ENCODE results near the gene EFCAB12. TPM values are rescaled to one million over a fixed set of nuclear protein-coding genes. Genes with fewer than 3 reads are reported as not detected.

Gene EFCAB12
- total RNA-seq, 2 donors from 2014 or later: under 0.01 to 1.3 TPM

- WGBS, 2 donors: 76 to 85% methylated on average over 13 of the region's 13 CpGs
- no peak overlapping the region for H3K27ac ChIP-seq
- DNase-seq: no peak
- no peaks in the 10 kb centered on the region for H3K4me1 ChIP-seq
- no peaks in the 10 kb centered on the region for H3K9me3 ChIP-seq
- no peak for ATAC-seq
- no peaks in the 10 kb centered on the region for H3K27me3 ChIP-seq
- no peak overlapping the region for H3K4me3 ChIP-seq
- no peaks in the 10 kb centered on the region for H3K36me3 ChIP-seq (replicated peaks in 1 of 2; ENCODE audit: insufficient read depth in 1 of 2, low read depth in 2 of 2)
- intact Hi-C loops (cut with DNase I): no loop called here
- no peak for TF ChIP-seq POLR2A (IDR thresholded peaks at IDR 0.05)
- TF ChIP-seq, protein P1, sequence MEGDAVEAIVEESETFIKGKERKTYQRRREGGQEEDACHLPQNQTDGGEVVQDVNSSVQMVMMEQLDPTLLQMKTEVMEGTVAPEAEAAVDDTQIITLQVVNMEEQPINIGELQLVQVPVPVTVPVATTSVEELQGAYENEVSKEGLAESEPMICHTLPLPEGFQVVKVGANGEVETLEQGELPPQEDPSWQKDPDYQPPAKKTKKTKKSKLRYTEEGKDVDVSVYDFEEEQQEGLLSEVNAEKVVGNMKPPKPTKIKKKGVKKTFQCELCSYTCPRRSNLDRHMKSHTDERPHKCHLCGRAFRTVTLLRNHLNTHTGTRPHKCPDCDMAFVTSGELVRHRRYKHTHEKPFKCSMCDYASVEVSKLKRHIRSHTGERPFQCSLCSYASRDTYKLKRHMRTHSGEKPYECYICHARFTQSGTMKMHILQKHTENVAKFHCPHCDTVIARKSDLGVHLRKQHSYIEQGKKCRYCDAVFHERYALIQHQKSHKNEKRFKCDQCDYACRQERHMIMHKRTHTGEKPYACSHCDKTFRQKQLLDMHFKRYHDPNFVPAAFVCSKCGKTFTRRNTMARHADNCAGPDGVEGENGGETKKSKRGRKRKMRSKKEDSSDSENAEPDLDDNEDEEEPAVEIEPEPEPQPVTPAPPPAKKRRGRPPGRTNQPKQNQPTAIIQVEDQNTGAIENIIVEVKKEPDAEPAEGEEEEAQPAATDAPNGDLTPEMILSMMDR (IDR thresholded peaks at IDR 0.05): no peak
Measured at GRCh38 chr3:129360705-129361460, 67.6 kb downstream of the EFCAB12 start.

DNA sequence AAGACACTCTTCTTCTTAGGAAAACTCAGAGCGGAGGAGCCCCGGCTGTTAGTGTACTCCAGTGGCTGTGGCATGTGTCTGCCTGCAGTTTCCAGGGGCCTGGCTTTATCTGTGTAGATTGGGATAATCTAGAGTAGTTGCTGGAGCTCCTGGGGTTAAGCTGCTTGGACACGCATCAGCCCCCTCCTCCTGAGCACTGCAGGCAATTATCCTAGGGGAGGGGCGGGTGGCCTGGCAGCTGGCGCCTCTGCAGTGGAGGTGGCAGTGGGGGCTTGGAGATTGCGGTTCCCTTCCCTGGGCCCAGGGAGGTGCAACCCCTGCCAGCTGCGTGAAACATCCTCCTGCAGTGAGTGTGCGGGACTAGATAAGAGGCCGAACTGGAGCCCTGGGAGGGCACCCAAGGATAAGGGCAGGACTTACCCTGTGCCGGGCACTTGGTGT lies 68.2 kb downstream of the EFCAB12 start:
- WGBS, 2 donors: 69 to 100% methylated on average over 1 to 6 of the region's 10 CpGs
- DNase-seq: no peak
- Histone ChIP-seq H3K36me3 (replicated peaks in 1 of 2; ENCODE audit: insufficient read depth in 1 of 2, low read depth in 2 of 2) (no peaks in the 10 kb centered on the region), H3K27me3 (no peaks in the 10 kb centered on the region), H3K4me3 (no peak overlapping the region), H3K4me1 (no peaks in the 10 kb centered on the region), H3K27ac (no peak overlapping the region), H3K9me3 (no peaks in the 10 kb centered on the region)
- no peak for ATAC-seq
- TF ChIP-seq, protein P1 (IDR thresholded peaks at IDR 0.05): no peak
- TF ChIP-seq POLR2A (IDR thresholded peaks at IDR 0.05): no peak
- intact Hi-C loops (cut with DNase I): no loop called here

- TF ChIP-seq, protein P1 (IDR thresholded peaks at IDR 0.05): no peak
- TF ChIP-seq POLR2A (IDR thresholded peaks at IDR 0.05): no peak
- Histone ChIP-seq H3K4me3 (no peak overlapping the region), H3K4me1 (no peaks in the 10 kb centered on the region), H3K27me3 (no peaks in the 10 kb centered on the region), H3K9me3 (no peaks in the 10 kb centered on the region), H3K36me3 (replicated peaks in 1 of 2; ENCODE audit: insufficient read depth in 1 of 2, low read depth in 2 of 2) (no peaks in the 10 kb centered on the region), H3K27ac (no peak overlapping the region)
- WGBS, 2 donors: 57 to 74% methylated on average over 9 to 18 of the region's 18 CpGs
- DNase-seq: no peak
- intact Hi-C loops (cut with DNase I): no loop called here
- ATAC-seq: no peak
Measured at GRCh38 chr3:129358772-129359371, 69.6 kb downstream of the EFCAB12 start.

GRCh38 chr3:129358177-129358771 lies 70.2 kb downstream of the EFCAB12 start:
- Histone ChIP-seq H3K27me3 (no peaks in the 10 kb centered on the region), H3K4me1 (no peaks in the 10 kb centered on the region), H3K27ac (no peak overlapping the region), H3K4me3 (no peak overlapping the region), H3K36me3 (replicated peaks in 1 of 2; ENCODE audit: insufficient read depth in 1 of 2, low read depth in 2 of 2) (no peaks in the 10 kb centered on the region), H3K9me3 (no peaks in the 10 kb centered on the region)
- WGBS, 2 donors: 57 to 60% methylated on average over 1 to 13 of the region's 13 CpGs
- TF ChIP-seq POLR2A (IDR thresholded peaks at IDR 0.05): no peak
- TF ChIP-seq, protein P1 (IDR thresholded peaks at IDR 0.05): no peak
- DNase-seq (no peak), ATAC-seq (no peak)
- intact Hi-C loops (cut with DNase I): no loop called here

All from body of pancreas (tissue), 4 donors.